ENCODE measurements around the gene TMEM72.

- TF ChIP-seq, protein P1, sequence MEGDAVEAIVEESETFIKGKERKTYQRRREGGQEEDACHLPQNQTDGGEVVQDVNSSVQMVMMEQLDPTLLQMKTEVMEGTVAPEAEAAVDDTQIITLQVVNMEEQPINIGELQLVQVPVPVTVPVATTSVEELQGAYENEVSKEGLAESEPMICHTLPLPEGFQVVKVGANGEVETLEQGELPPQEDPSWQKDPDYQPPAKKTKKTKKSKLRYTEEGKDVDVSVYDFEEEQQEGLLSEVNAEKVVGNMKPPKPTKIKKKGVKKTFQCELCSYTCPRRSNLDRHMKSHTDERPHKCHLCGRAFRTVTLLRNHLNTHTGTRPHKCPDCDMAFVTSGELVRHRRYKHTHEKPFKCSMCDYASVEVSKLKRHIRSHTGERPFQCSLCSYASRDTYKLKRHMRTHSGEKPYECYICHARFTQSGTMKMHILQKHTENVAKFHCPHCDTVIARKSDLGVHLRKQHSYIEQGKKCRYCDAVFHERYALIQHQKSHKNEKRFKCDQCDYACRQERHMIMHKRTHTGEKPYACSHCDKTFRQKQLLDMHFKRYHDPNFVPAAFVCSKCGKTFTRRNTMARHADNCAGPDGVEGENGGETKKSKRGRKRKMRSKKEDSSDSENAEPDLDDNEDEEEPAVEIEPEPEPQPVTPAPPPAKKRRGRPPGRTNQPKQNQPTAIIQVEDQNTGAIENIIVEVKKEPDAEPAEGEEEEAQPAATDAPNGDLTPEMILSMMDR (IDR thresholded peaks at IDR 0.05; ENCODE audit: poor library complexity) = no peak
- TF ChIP-seq EZH2 (IDR thresholded peaks at IDR 0.05; ENCODE audit: borderline replicate concordance) (no peak), EZH2phosphoT487 (IDR thresholded peaks at IDR 0.05; ENCODE audit: low read depth, severe bottlenecking, unreplicated experiment) (no peak)
Measured at GRCh38 chr10:44984671-44985101, 73.5 kb downstream of the TMEM72 start.

Data from hepatocyte (in vitro differentiated cells).